ENCODE data around the gene GABRB2. TPM values are rescaled to one million over a fixed set of nuclear protein-coding genes. Genes with fewer than 3 reads are reported as not detected.
"Not testable (repeated sequence)": the region's sequence is repeated elsewhere in the genome, so short reads cannot be mapped to it uniquely, and the experiment has no call there.

The GABRB2 gene
- total RNA-seq, 1 experiment from 2014 or later = not detected

DNA sequence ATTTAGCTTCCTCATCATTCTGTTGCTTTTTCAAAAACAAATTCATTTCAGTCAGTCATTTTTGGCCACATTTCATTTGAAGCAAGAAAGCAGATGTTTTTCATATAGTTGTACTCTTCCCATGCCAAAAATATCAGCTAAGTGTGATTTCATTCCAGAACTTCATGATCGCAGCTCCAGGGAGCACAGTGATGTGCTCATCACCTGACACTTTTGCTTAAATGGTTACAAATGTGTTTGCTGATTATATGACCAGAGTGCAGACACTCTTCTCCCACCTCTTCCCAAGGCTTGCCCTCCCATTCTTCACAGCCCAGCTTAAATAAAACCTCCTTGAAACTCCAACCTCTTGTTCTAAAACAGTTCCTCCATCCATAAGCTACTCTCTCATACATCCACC is 32.6 kb downstream of the GABRB2 start:
- Mint-ChIP-seq H3K9me3 (ENCODE audit: unreplicated experiment) (peaks cover 10% of the 10 kb centered on the region), H3K4me1 (ENCODE audit: insufficient read depth, unreplicated experiment) (no peaks in the 10 kb centered on the region), H3K4me3 (ENCODE audit: unreplicated experiment) (no peak overlapping the region), H3K36me3 (ENCODE audit: insufficient read depth, unreplicated experiment) (no peaks in the 10 kb centered on the region), H3K27me3 (ENCODE audit: insufficient read depth, unreplicated experiment) (peaks cover 68% of the 10 kb centered on the region), H3K27ac (ENCODE audit: low read depth, unreplicated experiment) (no peak overlapping the region)
- CTCF ChIA-PET = interaction anchor here (0.5 to 1.3 kb wide), 2 partner anchors 30 to 350 kb away, joined by 3 to 7 read pairs; no protein-coding TSS in a partner anchor
- TF ChIP-seq, protein P1, sequence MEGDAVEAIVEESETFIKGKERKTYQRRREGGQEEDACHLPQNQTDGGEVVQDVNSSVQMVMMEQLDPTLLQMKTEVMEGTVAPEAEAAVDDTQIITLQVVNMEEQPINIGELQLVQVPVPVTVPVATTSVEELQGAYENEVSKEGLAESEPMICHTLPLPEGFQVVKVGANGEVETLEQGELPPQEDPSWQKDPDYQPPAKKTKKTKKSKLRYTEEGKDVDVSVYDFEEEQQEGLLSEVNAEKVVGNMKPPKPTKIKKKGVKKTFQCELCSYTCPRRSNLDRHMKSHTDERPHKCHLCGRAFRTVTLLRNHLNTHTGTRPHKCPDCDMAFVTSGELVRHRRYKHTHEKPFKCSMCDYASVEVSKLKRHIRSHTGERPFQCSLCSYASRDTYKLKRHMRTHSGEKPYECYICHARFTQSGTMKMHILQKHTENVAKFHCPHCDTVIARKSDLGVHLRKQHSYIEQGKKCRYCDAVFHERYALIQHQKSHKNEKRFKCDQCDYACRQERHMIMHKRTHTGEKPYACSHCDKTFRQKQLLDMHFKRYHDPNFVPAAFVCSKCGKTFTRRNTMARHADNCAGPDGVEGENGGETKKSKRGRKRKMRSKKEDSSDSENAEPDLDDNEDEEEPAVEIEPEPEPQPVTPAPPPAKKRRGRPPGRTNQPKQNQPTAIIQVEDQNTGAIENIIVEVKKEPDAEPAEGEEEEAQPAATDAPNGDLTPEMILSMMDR (IDR thresholded peaks at IDR 0.05; ENCODE audit: unreplicated experiment) = no peak
- no peak for DNase-seq (ENCODE audit: unreplicated experiment)
- no TSS peak for BruUV-seq (replicated peaks)
- intact Hi-C loops (cut with micrococcal nuclease) = no loop called here
- POLR2A ChIA-PET = no interaction called here

DNA sequence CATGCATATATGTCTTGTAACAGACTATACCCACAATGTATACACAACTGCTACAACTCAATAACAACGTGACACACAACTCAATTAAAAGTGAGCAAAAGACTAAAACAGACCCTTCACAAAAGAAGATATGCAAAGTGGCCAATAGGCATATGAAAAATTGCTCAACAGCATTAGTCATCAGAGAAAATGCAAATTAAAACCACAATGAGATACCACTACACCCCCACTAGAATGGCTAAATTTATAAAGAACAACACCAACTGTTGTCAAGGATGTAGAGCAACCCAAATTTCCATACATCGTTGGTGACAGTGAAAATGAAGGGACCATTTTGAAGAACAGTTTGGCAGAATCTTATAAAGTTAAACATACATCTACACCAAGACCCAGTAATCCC is 38.9 kb downstream of the GABRB2 start:
- Mint-ChIP-seq H3K9me3 (ENCODE audit: unreplicated experiment) (peaks cover 5% of the 10 kb centered on the region), H3K4me1 (ENCODE audit: insufficient read depth, unreplicated experiment) (no peaks in the 10 kb centered on the region), H3K27me3 (ENCODE audit: insufficient read depth, unreplicated experiment) (peaks cover 37% of the 10 kb centered on the region), H3K36me3 (ENCODE audit: insufficient read depth, unreplicated experiment) (no peaks in the 10 kb centered on the region), H3K4me3 (ENCODE audit: unreplicated experiment) (no peak overlapping the region), H3K27ac (ENCODE audit: low read depth, unreplicated experiment) (no peak overlapping the region)
- ChIA-PET POLR2A (no interaction called here), CTCF (no interaction called here)
- peak; percentile 28 for DNase-seq (ENCODE audit: unreplicated experiment)
- intact Hi-C loops (cut with micrococcal nuclease) = no loop called here
- TF ChIP-seq, protein P1 (IDR thresholded peaks at IDR 0.05; ENCODE audit: unreplicated experiment) = no peak
- BruUV-seq (replicated peaks) = no TSS peak

DNA sequence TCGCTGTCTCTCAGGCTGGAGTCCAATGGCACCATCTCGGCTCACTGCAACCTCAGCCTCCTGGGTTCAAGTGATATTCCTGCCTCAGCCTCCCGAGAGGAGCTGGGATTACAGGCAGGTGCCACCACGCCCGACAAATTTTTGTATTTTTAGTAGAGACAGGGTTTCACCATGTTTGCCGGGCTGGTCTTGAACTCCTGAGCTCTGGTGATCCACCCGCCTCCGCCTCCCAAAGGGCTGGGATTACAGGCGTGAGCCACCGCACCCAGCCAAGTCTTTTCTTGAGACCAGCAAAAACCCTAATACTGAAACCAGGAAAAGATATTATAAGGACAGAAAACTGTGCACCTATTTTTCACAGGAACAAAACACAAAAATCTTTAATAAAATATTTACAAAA is 41.4 kb downstream of the GABRB2 start:
- BruUV-seq (replicated peaks); intact Hi-C loops (cut with micrococcal nuclease); H3K9me3 Mint-ChIP-seq (ENCODE audit: unreplicated experiment); H3K36me3 Mint-ChIP-seq (ENCODE audit: insufficient read depth, unreplicated experiment); DNase-seq (ENCODE audit: unreplicated experiment); H3K4me3 Mint-ChIP-seq (ENCODE audit: unreplicated experiment); H3K27ac Mint-ChIP-seq (ENCODE audit: low read depth, unreplicated experiment); POLR2A ChIA-PET; CTCF ChIA-PET; H3K4me1 Mint-ChIP-seq (ENCODE audit: insufficient read depth, unreplicated experiment): not testable (repeated sequence)
- H3K27me3 Mint-ChIP-seq (ENCODE audit: insufficient read depth, unreplicated experiment) = peaks cover 35% of the 10 kb centered on the region

- peaks cover 5% of the 10 kb centered on the region for H3K4me1 Mint-ChIP-seq (ENCODE audit: insufficient read depth, unreplicated experiment)
- DNase-seq (ENCODE audit: unreplicated experiment) = peak; percentile 11
- TF ChIP-seq, protein P1 (IDR thresholded peaks at IDR 0.05; ENCODE audit: unreplicated experiment) = no peak
- H3K27ac Mint-ChIP-seq (ENCODE audit: low read depth, unreplicated experiment) = no peak overlapping the region
- H3K4me3 Mint-ChIP-seq (ENCODE audit: unreplicated experiment) = no peak overlapping the region
- BruUV-seq (replicated peaks) = no TSS peak
- peaks cover 7% of the 10 kb centered on the region for H3K9me3 Mint-ChIP-seq (ENCODE audit: unreplicated experiment)
- no peaks in the 10 kb centered on the region for H3K36me3 Mint-ChIP-seq (ENCODE audit: insufficient read depth, unreplicated experiment)
- H3K27me3 Mint-ChIP-seq (ENCODE audit: insufficient read depth, unreplicated experiment) = peaks cover 15% of the 10 kb centered on the region
- intact Hi-C loops (cut with micrococcal nuclease) = no loop called here
- ChIA-PET CTCF (no interaction called here), POLR2A (no interaction called here)
Observed at GRCh38 chr5:161498531-161498930, 48.0 kb downstream of the GABRB2 start.

DNA sequence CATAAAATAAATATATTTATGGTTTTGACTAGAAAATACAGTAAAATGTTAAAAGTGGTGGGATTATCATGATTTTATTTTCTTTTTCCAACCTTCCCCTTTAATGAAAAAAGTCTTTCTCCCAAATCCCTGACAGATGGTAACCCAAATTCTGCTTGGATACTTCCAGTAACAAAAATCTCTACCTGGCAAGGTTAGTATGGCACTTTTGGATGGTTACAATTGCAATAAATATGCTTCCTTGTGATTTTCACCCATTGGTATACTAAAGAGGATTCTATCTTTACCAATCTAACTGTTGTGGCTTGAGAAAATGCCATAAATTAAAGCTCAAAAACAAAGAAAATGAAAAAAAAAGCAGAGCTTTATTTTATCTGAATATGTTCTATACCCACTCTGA is 62.8 kb downstream of the GABRB2 start:
- no TSS peak for BruUV-seq (replicated peaks)
- Mint-ChIP-seq H3K36me3 (ENCODE audit: insufficient read depth, unreplicated experiment) (no peaks in the 10 kb centered on the region), H3K9me3 (ENCODE audit: unreplicated experiment) (no peaks in the 10 kb centered on the region), H3K4me1 (ENCODE audit: insufficient read depth, unreplicated experiment) (no peaks in the 10 kb centered on the region), H3K27me3 (ENCODE audit: insufficient read depth, unreplicated experiment) (peaks cover 12% of the 10 kb centered on the region), H3K27ac (ENCODE audit: low read depth, unreplicated experiment) (no peak overlapping the region), H3K4me3 (ENCODE audit: unreplicated experiment) (no peak overlapping the region)
- intact Hi-C loops (cut with micrococcal nuclease) = no loop called here
- POLR2A ChIA-PET = no interaction called here
- CTCF ChIA-PET = interaction anchor here (0.6 kb wide), 1 partner anchor 336 kb away, joined by 3 read pairs; no protein-coding TSS in a partner anchor
- TF ChIP-seq, protein P1 (IDR thresholded peaks at IDR 0.05; ENCODE audit: unreplicated experiment) = no peak
- DNase-seq (ENCODE audit: unreplicated experiment) = no peak
